ENCODE data around the gene MYO16. TPM values are rescaled to one million over a fixed set of nuclear protein-coding genes. Genes with fewer than 3 reads are reported as not detected.

Gene MYO16
- total RNA-seq, 6 experiments from 2014 or later = not detected

DNA sequence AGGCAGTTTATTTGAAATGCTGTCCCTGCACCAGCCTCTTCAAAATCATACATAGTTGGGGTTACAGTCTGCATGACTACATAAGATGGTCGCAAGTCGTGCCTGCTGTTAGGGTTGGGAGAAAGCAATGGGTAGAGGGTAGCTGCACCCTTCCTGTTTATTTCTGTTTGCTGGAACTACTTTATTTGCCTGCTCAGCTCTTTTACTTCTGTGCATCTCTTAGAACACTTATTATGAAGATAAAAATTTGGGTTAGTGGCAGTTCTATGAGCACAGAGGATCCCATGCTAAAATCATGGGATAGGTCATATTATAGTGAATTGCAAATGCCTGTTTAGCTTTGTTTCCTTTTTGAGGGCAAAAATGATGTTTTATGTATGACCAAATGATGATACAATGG, 160.1 kb downstream of the MYO16 start:
- Mint-ChIP-seq H3K36me3 (ENCODE audit: low read depth) (no peaks in the 10 kb centered on the region), H3K4me1 (ENCODE audit: low read depth) (no peaks in the 10 kb centered on the region)

DNA sequence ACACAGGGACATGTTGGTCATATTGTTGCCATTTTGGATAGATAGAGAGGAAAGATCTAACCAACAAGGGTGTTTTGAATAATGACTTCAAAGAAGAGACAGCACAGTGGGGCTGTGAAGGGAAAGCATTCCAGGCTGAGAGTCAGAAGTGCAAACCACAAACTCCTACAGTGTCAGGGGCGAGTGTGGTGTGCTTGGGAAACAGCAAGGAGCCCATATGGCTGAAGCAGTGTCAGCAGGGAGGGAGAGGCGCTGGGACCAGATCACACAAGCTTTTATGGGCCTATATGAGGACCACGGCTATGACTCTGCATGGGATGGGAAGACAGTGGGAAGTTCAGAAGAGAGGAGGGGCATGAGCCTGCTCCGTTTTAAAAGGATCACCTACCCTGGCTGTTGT, 166.4 kb downstream of the MYO16 start:
- Mint-ChIP-seq H3K9me3 (peaks cover 3% of the 10 kb centered on the region; the same call in 1 of the 2 replicates), H3K27me3 (ENCODE audit: insufficient read depth) (no peaks in the 10 kb centered on the region), H3K36me3 (ENCODE audit: low read depth) (no peaks in the 10 kb centered on the region), H3K4me3 (no peak overlapping the region), H3K4me1 (ENCODE audit: low read depth) (no peaks in the 10 kb centered on the region), H3K27ac (no peak overlapping the region)
- no peak for DNase-seq
- TF ChIP-seq, protein P1, sequence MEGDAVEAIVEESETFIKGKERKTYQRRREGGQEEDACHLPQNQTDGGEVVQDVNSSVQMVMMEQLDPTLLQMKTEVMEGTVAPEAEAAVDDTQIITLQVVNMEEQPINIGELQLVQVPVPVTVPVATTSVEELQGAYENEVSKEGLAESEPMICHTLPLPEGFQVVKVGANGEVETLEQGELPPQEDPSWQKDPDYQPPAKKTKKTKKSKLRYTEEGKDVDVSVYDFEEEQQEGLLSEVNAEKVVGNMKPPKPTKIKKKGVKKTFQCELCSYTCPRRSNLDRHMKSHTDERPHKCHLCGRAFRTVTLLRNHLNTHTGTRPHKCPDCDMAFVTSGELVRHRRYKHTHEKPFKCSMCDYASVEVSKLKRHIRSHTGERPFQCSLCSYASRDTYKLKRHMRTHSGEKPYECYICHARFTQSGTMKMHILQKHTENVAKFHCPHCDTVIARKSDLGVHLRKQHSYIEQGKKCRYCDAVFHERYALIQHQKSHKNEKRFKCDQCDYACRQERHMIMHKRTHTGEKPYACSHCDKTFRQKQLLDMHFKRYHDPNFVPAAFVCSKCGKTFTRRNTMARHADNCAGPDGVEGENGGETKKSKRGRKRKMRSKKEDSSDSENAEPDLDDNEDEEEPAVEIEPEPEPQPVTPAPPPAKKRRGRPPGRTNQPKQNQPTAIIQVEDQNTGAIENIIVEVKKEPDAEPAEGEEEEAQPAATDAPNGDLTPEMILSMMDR (IDR thresholded peaks at IDR 0.05) = no peak

More for the DNA sequence above, 160.1 kb downstream of the MYO16 start:
- TF ChIP-seq, protein P1 (IDR thresholded peaks at IDR 0.05) = no peak
- H3K4me3 Mint-ChIP-seq = no peak overlapping the region
- no peak overlapping the region for H3K27ac Mint-ChIP-seq
- H3K9me3 Mint-ChIP-seq = peaks cover 4% of the 10 kb centered on the region
- no peaks in the 10 kb centered on the region; the same call in 1 of the 2 replicates for H3K27me3 Mint-ChIP-seq (ENCODE audit: insufficient read depth)
- DNase-seq = no peak

DNA sequence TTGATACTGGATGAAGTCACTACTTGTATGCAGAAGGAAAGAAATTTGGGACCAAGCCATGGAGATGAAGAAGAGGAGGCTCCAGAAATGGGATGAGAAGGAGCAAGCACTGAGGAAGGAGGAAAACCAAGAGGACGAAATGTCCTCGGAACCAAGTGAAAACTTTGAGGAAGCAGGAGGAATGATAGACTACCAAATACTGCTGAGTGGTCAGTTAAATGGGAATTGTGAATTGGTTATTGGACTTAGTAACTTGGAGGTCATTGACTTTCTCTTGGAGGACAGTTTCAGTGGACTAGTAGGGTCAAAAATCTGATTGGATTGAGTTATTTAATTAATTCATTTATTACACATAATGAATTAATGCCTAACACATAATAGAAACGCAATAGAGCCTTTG, 167.9 kb downstream of the MYO16 start:
- Mint-ChIP-seq H3K36me3 (ENCODE audit: low read depth) (no peaks in the 10 kb centered on the region), H3K4me1 (ENCODE audit: low read depth) (no peaks in the 10 kb centered on the region), H3K27ac (no peak overlapping the region), H3K27me3 (ENCODE audit: insufficient read depth) (no peaks in the 10 kb centered on the region), H3K4me3 (no peak overlapping the region), H3K9me3 (peaks cover 3% of the 10 kb centered on the region; the same call in 1 of the 2 replicates)
- DNase-seq = no peak
- TF ChIP-seq, protein P1 (IDR thresholded peaks at IDR 0.05) = no peak

DNA sequence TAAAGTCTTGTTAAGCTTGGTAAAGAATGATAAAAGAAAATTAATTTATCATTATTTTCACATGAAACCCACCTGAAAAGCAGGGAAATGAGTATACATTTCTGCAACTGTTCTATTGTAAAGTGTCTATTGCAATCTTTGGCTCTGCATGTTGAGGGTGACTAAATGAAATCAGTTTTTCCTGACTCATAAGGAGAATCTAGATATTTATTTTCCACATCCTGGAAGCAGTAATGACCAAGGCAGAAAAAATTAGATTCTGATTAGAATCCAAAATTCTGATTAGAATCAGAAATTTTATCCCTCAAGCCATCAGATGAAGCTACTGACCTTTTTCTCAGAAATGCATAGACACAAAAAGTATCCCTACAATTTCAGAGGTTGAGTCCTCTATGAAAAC, 178.4 kb downstream of the MYO16 start:
- Mint-ChIP-seq H3K4me3 (peak overlapping the region; percentile 23; the same call in 1 of the 2 replicates), H3K27ac (peak overlapping the region; percentile 75), H3K9me3 (peaks cover 18% of the 10 kb centered on the region), H3K27me3 (ENCODE audit: insufficient read depth) (no peaks in the 10 kb centered on the region), H3K4me1 (ENCODE audit: low read depth) (peaks cover 19% of the 10 kb centered on the region), H3K36me3 (ENCODE audit: low read depth) (0 out of 2 replicates have a peak, but pooled peaks cover 6% of the 10 kb centered on the region)
- TF ChIP-seq, protein P1 (IDR thresholded peaks at IDR 0.05) = no peak
- DNase-seq = peak; percentile 30

DNA sequence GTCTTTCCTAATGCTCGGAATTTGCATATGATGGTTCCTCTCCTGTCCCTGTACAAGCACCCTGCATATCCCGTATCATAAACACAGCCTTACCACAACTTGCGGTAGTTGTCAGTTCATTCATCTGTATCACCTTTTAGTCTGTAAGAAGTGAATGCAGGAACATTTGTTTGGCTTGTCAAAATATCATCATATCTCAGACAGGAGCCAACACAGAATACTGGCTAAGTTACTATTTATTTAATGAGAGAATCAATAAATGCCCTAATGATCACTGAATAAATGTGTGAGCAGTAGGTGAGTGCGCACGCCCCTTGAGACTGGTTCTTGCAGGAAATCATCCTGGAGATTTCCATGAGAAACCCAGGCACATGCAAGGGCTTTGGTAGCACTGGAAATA, 182.8 kb downstream of the MYO16 start:
- H3K27ac Mint-ChIP-seq = no peak overlapping the region

More for the DNA sequence above, 182.8 kb downstream of the MYO16 start:
- peaks cover 19% of the 10 kb centered on the region for H3K4me1 Mint-ChIP-seq (ENCODE audit: low read depth)
- TF ChIP-seq, protein P1 (IDR thresholded peaks at IDR 0.05) = no peak
- DNase-seq = no peak
- H3K36me3 Mint-ChIP-seq (ENCODE audit: low read depth) = 0 out of 2 replicates have a peak, but pooled peaks cover 6% of the 10 kb centered on the region
- no peak overlapping the region for H3K4me3 Mint-ChIP-seq
- no peaks in the 10 kb centered on the region for H3K27me3 Mint-ChIP-seq (ENCODE audit: insufficient read depth)
- H3K9me3 Mint-ChIP-seq = peaks cover 23% of the 10 kb centered on the region

Data from HFFc6 (cell line).